ENCODE measurements around the gene ETFDH. TPM values are rescaled to one million over a fixed set of nuclear protein-coding genes. Genes with fewer than 3 reads are reported as not detected.

ETFDH gene
- 39.8 TPM for total RNA-seq

DNA sequence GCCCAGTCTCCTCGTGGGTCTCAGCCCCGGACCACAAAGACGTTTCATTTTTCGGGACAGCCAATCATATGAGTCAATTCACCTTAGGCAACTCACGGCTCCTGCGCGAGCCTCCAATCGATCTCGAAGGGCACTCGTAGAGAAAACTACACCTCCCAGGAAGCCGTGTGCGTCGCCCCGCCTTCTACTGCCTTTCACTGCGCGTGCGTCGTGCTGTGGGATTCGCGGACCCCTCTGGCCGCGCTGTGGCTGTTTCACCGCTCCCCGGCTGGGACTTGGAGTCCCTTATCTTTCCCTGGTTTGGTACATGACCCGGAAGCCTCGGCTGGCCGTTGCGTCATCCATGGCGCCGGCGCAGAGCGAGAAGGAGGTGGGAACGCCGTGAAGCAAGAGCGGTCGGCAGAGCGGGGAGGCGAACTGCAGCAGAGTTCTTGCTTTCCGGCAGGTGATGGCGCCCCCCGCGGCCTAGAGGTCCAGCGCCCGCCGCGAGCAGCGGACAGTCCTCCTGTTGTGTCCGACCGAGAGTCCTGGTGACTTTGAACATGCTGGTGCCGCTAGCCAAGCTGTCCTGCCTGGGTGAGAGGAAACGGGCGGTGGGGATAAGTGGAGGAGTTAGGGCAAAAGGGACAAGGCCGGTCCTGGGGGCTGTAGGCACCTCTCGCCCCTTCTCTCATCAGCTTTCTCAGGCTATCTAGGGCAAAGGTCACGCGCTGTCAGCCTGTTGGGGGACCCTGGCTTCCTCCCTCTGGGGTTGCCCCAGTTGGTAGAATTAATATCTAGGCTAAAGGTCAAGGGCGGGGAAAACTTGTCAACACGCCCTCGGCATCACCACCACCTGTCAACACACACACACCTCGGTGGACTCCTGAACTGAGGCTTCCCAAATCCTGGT is at the start of gene ETFDH:
TSS of gene ETFDH (plus strand) at position 382 of the 892 bp plus-strand sequence. CDS start at position 543, 161 bp downstream.

DNA sequence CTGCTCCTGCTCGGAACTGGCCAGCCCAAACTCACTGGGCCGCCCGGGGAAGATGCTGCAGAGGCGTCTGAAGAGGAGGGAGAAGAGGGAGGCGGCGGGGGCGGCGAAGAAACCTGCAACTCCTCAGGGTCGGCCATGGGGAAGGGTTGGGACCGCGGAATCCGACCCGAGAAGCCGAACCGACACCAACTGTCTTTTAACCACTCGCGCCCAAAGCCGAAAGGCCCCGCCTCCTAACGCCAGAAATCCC is 506 bp upstream of the ETFDH start, which contains the start of gene C4orf46:
TSS of gene C4orf46 (minus strand) at position 223 of the 250 bp plus-strand sequence. CDS start at position 137, 86 bp downstream.

DNA sequence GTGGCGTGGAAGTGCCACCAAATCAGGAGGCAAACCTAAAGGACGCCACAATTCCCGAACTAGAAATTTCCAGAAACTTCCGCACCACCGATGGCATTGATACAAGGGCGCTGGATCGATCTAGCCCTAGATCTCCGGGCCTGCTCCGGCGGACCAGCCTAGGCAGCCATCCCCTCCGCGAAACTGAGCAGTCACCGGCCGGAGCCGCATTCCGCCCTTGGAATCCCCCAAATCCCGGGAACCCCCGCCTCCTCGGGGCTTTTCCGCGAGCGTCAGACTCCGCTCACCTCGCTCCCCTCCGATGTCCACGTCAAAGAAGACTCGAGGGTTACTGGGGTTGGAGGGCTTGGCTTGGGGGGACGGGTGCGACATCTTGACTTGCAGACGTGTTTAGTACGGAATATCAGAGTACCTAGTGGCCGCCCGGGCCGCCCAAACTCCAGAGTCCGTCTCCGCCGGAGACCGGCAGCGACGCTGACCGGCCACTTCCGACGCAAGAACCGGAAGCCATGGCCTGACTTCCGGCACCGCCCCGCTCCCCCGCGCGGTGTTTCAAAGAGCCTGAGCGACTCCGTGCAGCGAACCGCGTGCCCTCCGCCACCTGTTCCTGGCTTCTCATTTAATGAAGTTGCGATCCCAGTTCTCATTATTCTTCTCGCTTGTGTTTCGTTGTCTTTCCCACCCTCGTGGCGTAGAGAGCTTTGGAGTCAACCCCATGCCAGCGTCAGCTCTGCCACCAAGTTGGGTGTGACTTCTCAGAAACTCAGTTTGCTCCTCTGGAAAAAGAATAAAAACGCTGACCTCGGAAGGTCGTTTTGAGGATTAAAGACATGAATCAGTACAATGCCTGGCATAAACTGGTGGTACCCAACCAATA is 51.1 kb downstream of the ETFDH start, which contains the start of gene PPID:
TSS of gene PPID (minus strand) at position 480 of the 877 bp plus-strand sequence. CDS start at position 372, 108 bp downstream.

Small RNAs within 50 kb of the gene (small RNA-seq; reads per million reads assigned to genes)
- gene RF00012 (ENCODE audit: low replicate concordance): not detected

Other genes starting within 250 kb of the ETFDH start
- 1.6 TPM for gene RXFP1, start 150.4 kb upstream of the ETFDH start, total RNA-seq
- gene C4orf46, start 409 bp upstream of the ETFDH start, total RNA-seq: 18.5 TPM
- gene PPID, start 51.1 kb downstream of the ETFDH start, total RNA-seq: 27.9 TPM
- gene FNIP2, start 96.7 kb downstream of the ETFDH start, total RNA-seq: 86.1 TPM

Data from parietal lobe (tissue), 2 donors.